Measurements from ENCODE around the gene ICE2.
A peak's percentile ranks its signal among the peaks of the same experiment; 100 is the strongest.

The ICE2 gene

GRCh38 chr15:60508442-60508841 is 29.5 kb upstream of the ICE2 start:
- Histone ChIP-seq H3K36me3 (ENCODE audit: insufficient read depth, low read length) (peaks cover 85% of the 10 kb centered on the region; the same call in 1 of the 2 replicates), H3K4me2 (ENCODE audit: low read depth, low read length, poor library complexity, severe bottlenecking) (no peak overlapping the region), H3K9me2 (replicated peaks; ENCODE audit: low read depth, low read length) (no peaks in the 10 kb centered on the region), H3K9ac (ENCODE audit: low read depth, low read length, poor library complexity, severe bottlenecking) (no peak overlapping the region), H3K9me3 (ENCODE audit: insufficient read depth, low read depth, low read length) (no peaks in the 10 kb centered on the region), H4K20me1 (ENCODE audit: insufficient read depth, low read length, poor library complexity, severe bottlenecking) (no peaks in the 10 kb centered on the region), H3F3A (ENCODE audit: low read depth) (no peaks in the 10 kb centered on the region), H3K4me1 (ENCODE audit: insufficient read depth, low read length, poor library complexity, severe bottlenecking) (no peaks in the 10 kb centered on the region), H3K79me2 (ENCODE audit: insufficient read depth, low read length) (no peaks in the 10 kb centered on the region), H3K27me3 (ENCODE audit: insufficient read depth, low read length, poor library complexity, severe bottlenecking) (no peaks in the 10 kb centered on the region), H2AFZ (ENCODE audit: low read length) (no peak overlapping the region), H3K4me3 (ENCODE audit: low read length, poor library complexity, severe bottlenecking) (no peak overlapping the region)
- no peak for TF ChIP-seq EZH2phosphoT487 (IDR thresholded peaks at IDR 0.05; ENCODE audit: borderline replicate concordance)
- no peak for TF ChIP-seq CTCF (conservative IDR thresholded peaks at IDR 0.05; ENCODE audit: low read length)

GRCh38 chr15:60507596-60508424 is 28.9 kb upstream of the ICE2 start:
- no peak overlapping the region for H3K9ac ChIP-seq (ENCODE audit: low read depth, low read length, poor library complexity, severe bottlenecking)
- H3F3A ChIP-seq (ENCODE audit: low read depth) = no peaks in the 10 kb centered on the region
- H3K36me3 ChIP-seq (ENCODE audit: insufficient read depth, low read length) = peaks cover 85% of the 10 kb centered on the region; the same call in 1 of the 2 replicates
- H3K79me2 ChIP-seq (ENCODE audit: insufficient read depth, low read length) = no peaks in the 10 kb centered on the region
- H4K20me1 ChIP-seq (ENCODE audit: insufficient read depth, low read length, poor library complexity, severe bottlenecking) = no peaks in the 10 kb centered on the region
- H2AFZ ChIP-seq (ENCODE audit: low read length) = no peak overlapping the region
- H3K9me2 ChIP-seq (replicated peaks; ENCODE audit: low read depth, low read length) = no peaks in the 10 kb centered on the region
- TF ChIP-seq EZH2phosphoT487 (IDR thresholded peaks at IDR 0.05; ENCODE audit: borderline replicate concordance) (no peak), CTCF (conservative IDR thresholded peaks at IDR 0.05; ENCODE audit: low read length) (peak; percentile 97)
- no peaks in the 10 kb centered on the region for H3K27me3 ChIP-seq (ENCODE audit: insufficient read depth, low read length, poor library complexity, severe bottlenecking)
- H3K4me1 ChIP-seq (ENCODE audit: insufficient read depth, low read length, poor library complexity, severe bottlenecking) = no peaks in the 10 kb centered on the region
- no peaks in the 10 kb centered on the region for H3K9me3 ChIP-seq (ENCODE audit: insufficient read depth, low read depth, low read length)
- no peak overlapping the region for H3K4me3 ChIP-seq (ENCODE audit: low read length, poor library complexity, severe bottlenecking)
- no peak overlapping the region for H3K4me2 ChIP-seq (ENCODE audit: low read depth, low read length, poor library complexity, severe bottlenecking)

- no peaks in the 10 kb centered on the region for H3K27me3 ChIP-seq (ENCODE audit: insufficient read depth, low read length, poor library complexity, severe bottlenecking)
- no peaks in the 10 kb centered on the region for H3K9me2 ChIP-seq (replicated peaks; ENCODE audit: low read depth, low read length)
- no peak overlapping the region for H3K4me2 ChIP-seq (ENCODE audit: low read depth, low read length, poor library complexity, severe bottlenecking)
- no peaks in the 10 kb centered on the region for H3K4me1 ChIP-seq (ENCODE audit: insufficient read depth, low read length, poor library complexity, severe bottlenecking)
- TF ChIP-seq CTCF (conservative IDR thresholded peaks at IDR 0.05; ENCODE audit: low read length) (no peak), EZH2phosphoT487 (IDR thresholded peaks at IDR 0.05; ENCODE audit: borderline replicate concordance) (no peak)
- H3K36me3 ChIP-seq (ENCODE audit: insufficient read depth, low read length) = peaks cover 63% of the 10 kb centered on the region
- no peaks in the 10 kb centered on the region for H3K79me2 ChIP-seq (ENCODE audit: insufficient read depth, low read length)
- H4K20me1 ChIP-seq (ENCODE audit: insufficient read depth, low read length, poor library complexity, severe bottlenecking) = no peaks in the 10 kb centered on the region
- H3K4me3 ChIP-seq (ENCODE audit: low read length, poor library complexity, severe bottlenecking) = no peak overlapping the region
- H3F3A ChIP-seq (ENCODE audit: low read depth) = no peaks in the 10 kb centered on the region
- no peak overlapping the region for H2AFZ ChIP-seq (ENCODE audit: low read length)
- H3K9ac ChIP-seq (ENCODE audit: low read depth, low read length, poor library complexity, severe bottlenecking) = no peak overlapping the region
- H3K9me3 ChIP-seq (ENCODE audit: insufficient read depth, low read depth, low read length) = no peaks in the 10 kb centered on the region
Observed at GRCh38 chr15:60496853-60497252, 17.9 kb upstream of the ICE2 start.

Data from Loucy (cell line).